ENCODE measurements around the gene FXYD7. TPM values are rescaled to one million over a fixed set of nuclear protein-coding genes. Genes with fewer than 3 reads are reported as not detected.

Gene FXYD7
- total and polyA plus RNA-seq, 2 of the 13 experiments (the other 11 are each of a cell fraction or from before 2014, with no cell fraction given) = 0.55 TPM; not detected in 1

GRCh38 chr19:35156673-35157014, 13.6 kb downstream of the FXYD7 start:
- WGBS (ENCODE audit: low lambda C conversion rate) = 25% methylated on average over 5 of the region's 7 CpGs
- Histone ChIP-seq H3K4me2 (ENCODE audit: low read depth, low read length) (no peak overlapping the region), H3K4me1 (ENCODE audit: insufficient read depth, low read length) (peaks cover 19% of the 10 kb centered on the region), H3K36me3 (replicated peaks in 1 of 2; ENCODE audit: control insufficient read depth in 1 of 2, insufficient read depth in 2 of 2, low read length in 2 of 2) (no peaks in the 10 kb centered on the region), H3K27me3 (ENCODE audit: control insufficient read depth in 1 of 2, insufficient read depth in 2 of 2, low read length in 2 of 2) (peaks cover 21 to 56% of the 10 kb centered on the region in 2 experiments; a peak in 4 of 5 replicates), H3K27ac (ENCODE audit: extremely low read length, insufficient read depth, low read length) (no peak overlapping the region), H2AFZ (ENCODE audit: low read length) (no peak overlapping the region), H3K79me2 (ENCODE audit: insufficient read depth, low read length) (no peaks in the 10 kb centered on the region), H3K4me3 (replicated peaks in 1 of 3; ENCODE audit: insufficient read depth in 1 of 3, low read depth in 2 of 3, low read length in 3 of 3) (no peak overlapping the region), H3K9me3 (ENCODE audit: low read length) (no peaks in the 10 kb centered on the region), H4K20me1 (ENCODE audit: insufficient read depth, low read length) (0 out of 2 replicates have a peak, but pooled peaks cover 2% of the 10 kb centered on the region), H3K9ac (ENCODE audit: insufficient read depth, low read depth, low read length) (no peak overlapping the region)
- FAIRE-seq (no peak), ATAC-seq (no peak), DNase-seq (ENCODE audit: low spot score) (no peak)
- intact Hi-C loops (cut with micrococcal nuclease; ENCODE audit: unreplicated experiment) = no loop called here
- ChIA-PET POLR2A (no interaction called here), CTCF (ENCODE audit: low intra/inter-chr PET ratio, low total read pairs) (no interaction called here)
- BruUV-seq (replicated peaks) = no TSS peak
- in situ Hi-C loops (cut with HindIII; ENCODE audit: extremely low pct_ligation_motif_present, low pct_unique_long_range_greater_than_20kb) = no loop called here
- TF ChIP-seq CBX1 (IDR thresholded peaks at IDR 0.05; ENCODE audit: low read depth) = no peak
- no peak for TF ChIP-seq ZNF232 (CRISPR knock-in tag; IDR thresholded peaks at IDR 0.05; ENCODE audit: borderline replicate concordance)
- TF ChIP-seq TIGD3 (CRISPR knock-in tag; IDR thresholded peaks at IDR 0.05; ENCODE audit: borderline replicate concordance) = no peak
- TF ChIP-seq NCOA2 (CRISPR knock-in tag; IDR thresholded peaks at IDR 0.05) = no peak
- no peak for TF ChIP-seq PATZ1 (CRISPR knock-in tag; IDR thresholded peaks at IDR 0.05)
- no peak for TF ChIP-seq ZNF17 (CRISPR knock-in tag; IDR thresholded peaks at IDR 0.05)

All from HepG2 (cell line).